SK-N-SH (cell line): ENCODE data around the gene VASP. TPM values are rescaled to one million over a fixed set of nuclear protein-coding genes. Genes with fewer than 3 reads are reported as not detected.
A peak's percentile ranks its signal among the peaks of the same experiment; 100 is the strongest.

Experiments used
- CTCF ChIA-PET: fragments of 300-600, 350-600 bp; formaldehyde crosslinking; extraction: SDS; loops from one replicate; lab custom pipeline; 2021; lab: Yijun Ruan, JAX
- POLR2A ChIA-PET: fragments of 350-600 bp; sonication (Branson Sonifier 250); formaldehyde crosslinking; extraction: SDS; loops from one replicate; lab custom pipeline; 2020; ENCODE audit warnings: antibody characterized with exemption, inconsistent platforms; lab: Yijun Ruan, JAX
- DNase-seq: peaks from one replicate; pipeline ENCODE4 v3.0.0; 2012
- H2AFZ ChIP-seq: fragments of 200-600 bp; sonication (generic); 2 replicates; pipeline ENCODE4 v1.8.1; 2016; ENCODE audit warnings: antibody characterized with exemption, mild to moderate bottlenecking, low read depth
- H3F3A ChIP-seq: fragments of 200-600 bp; sonication (generic); replicated peaks from 2 replicates; pipeline ENCODE3; 2016; ENCODE audit warnings: antibody characterized with exemption, mild to moderate bottlenecking; ENCODE audit not compliant: insufficient read depth
- H3K27ac ChIP-seq, 2 experiments: fragments of 200-500 bp in 1 of 2; fragments of 200-600 bp in 1 of 2; sonication (Bioruptor generic) in 1 of 2; sonication (generic), shearing (Covaris generic) in 1 of 2; 2 replicates each; pipeline versions ENCODE4 v1.5.1 to v1.6.1; 2014 to 2016; ENCODE audit warnings: low read depth in 2 of 2, inconsistent platforms in 1 of 2, low read length in 1 of 2, mild to moderate bottlenecking in 1 of 2, mixed read lengths in 1 of 2
- H3K27me3 ChIP-seq: fragments of 200-600 bp; sonication (generic), shearing (Covaris generic); 2 replicates; pipeline ENCODE4 v1.6.1; 2016; ENCODE audit warnings: mixed run types; ENCODE audit not compliant: insufficient read depth
- H3K36me3 ChIP-seq, 2 experiments: fragments of 200-500 bp in 1 of 2; fragments of 200-600 bp in 1 of 2; sonication (Bioruptor generic) in 1 of 2; sonication (generic) in 1 of 2; replicated peaks in 1 of 2; 2 replicates each; pipeline versions ENCODE3 to v1.5.1; 2014 to 2016; ENCODE audit warnings: low read length in 1 of 2, mild to moderate bottlenecking in 1 of 2; ENCODE audit not compliant: insufficient read depth in 2 of 2, control insufficient read depth in 1 of 2
- H3K4me1 ChIP-seq, 2 experiments: fragments of 200-500 bp in 1 of 2; fragments of 200-600 bp in 1 of 2; sonication (Bioruptor generic) in 1 of 2; sonication (generic), shearing (Covaris generic) in 1 of 2; 2 replicates each; pipeline versions ENCODE4 v1.5.1 to v1.6.1; 2014 to 2016; ENCODE audit warnings: low read depth in 1 of 2, low read length in 1 of 2, mixed run types in 1 of 2; ENCODE audit not compliant: insufficient read depth in 2 of 2, control insufficient read depth in 1 of 2
- H3K4me2 ChIP-seq: fragments of 200-600 bp; sonication (generic), shearing (Covaris generic); 2 replicates; pipeline ENCODE4 v1.6.1; 2017; ENCODE audit warnings: mixed run types
- H3K4me3 ChIP-seq, 2 experiments: fragments of 200-500 bp in 1 of 2; fragments of 200-600 bp in 1 of 2; sonication (Bioruptor generic) in 1 of 2; sonication (generic), shearing (Covaris generic) in 1 of 2; 2 replicates each; pipeline versions ENCODE4 v1.5.1 to v1.8.1; 2014 to 2016; ENCODE audit warnings: low read depth in 2 of 2, inconsistent platforms in 1 of 2, low read length in 1 of 2, mild to moderate bottlenecking in 1 of 2, mixed read lengths in 1 of 2, moderate library complexity in 1 of 2
- H3K79me2 ChIP-seq: fragments of 200-600 bp; sonication (generic); 2 replicates; pipeline ENCODE4 v1.8.1; 2017; ENCODE audit warnings: mild to moderate bottlenecking; ENCODE audit not compliant: insufficient read depth
- H3K9ac ChIP-seq: fragments of 200-600 bp; sonication (generic); 2 replicates; pipeline ENCODE4 v1.6.1; 2017; ENCODE audit warnings: mixed run types
- H3K9me2 ChIP-seq: fragments of 200-600 bp; sonication (generic); 2 replicates; pipeline ENCODE4 v1.6.1; 2017; ENCODE audit warnings: mixed run types
- H3K9me3 ChIP-seq: fragments of 200-600 bp; sonication (generic); 2 replicates; pipeline ENCODE4 v1.6.1; 2017; ENCODE audit warnings: mixed run types, mild to moderate bottlenecking, moderate library complexity
- H4K20me1 ChIP-seq: fragments of 200-600 bp; sonication (generic); 2 replicates; pipeline ENCODE4 v1.6.1; 2017; ENCODE audit warnings: mild to moderate bottlenecking, mixed run types; ENCODE audit not compliant: insufficient read depth
- CHD2 ChIP-seq: fragments of 150-350 bp; IDR thresholded peaks from 2 replicates; pipeline ENCODE4 v1.6.1; 2018; ENCODE audit warnings: low read length; ENCODE audit not compliant: partially characterized antibody
- ELF1 ChIP-seq: IDR thresholded peaks from 2 replicates; pipeline ENCODE4 v1.4.0; 2012
- EP300 ChIP-seq, 2 experiments: IDR thresholded peaks; 2 replicates each; pipeline versions ENCODE4 v1.4.0 to v1.6.1; 2012; ENCODE audit warnings: borderline replicate concordance in 1 of 2, low read depth in 1 of 2, low read length in 1 of 2
- FOSL2 ChIP-seq: IDR thresholded peaks from 2 replicates; pipeline ENCODE4 v1.4.0; 2012; ENCODE audit warnings: low read depth, mild to moderate bottlenecking, moderate library complexity, borderline replicate concordance
- GABPA ChIP-seq: IDR thresholded peaks from 2 replicates; pipeline ENCODE4 v1.4.0; 2012; ENCODE audit warnings: low read depth, mild to moderate bottlenecking
- GATA2 ChIP-seq: sonication (generic); formaldehyde crosslinking; IDR thresholded peaks from 2 replicates; pipeline ENCODE4 v1.5.0; 2020; ENCODE audit warnings: mild to moderate bottlenecking, missing genetic modification reagents
- NRF1 ChIP-seq: IDR thresholded peaks from 2 replicates; pipeline ENCODE4 v1.6.1; 2012; ENCODE audit warnings: low read depth, mild to moderate bottlenecking, low read length
- RAD21 ChIP-seq: IDR thresholded peaks from 2 replicates; pipeline ENCODE4 v1.6.1; 2012; ENCODE audit warnings: mild to moderate bottlenecking, low read length
- RCOR1 ChIP-seq: fragments of 150-350 bp; IDR thresholded peaks from 2 replicates; pipeline ENCODE4 v1.6.1; 2017; ENCODE audit warnings: antibody characterized with exemption, low read length
- RFX5 ChIP-seq: IDR thresholded peaks from 2 replicates; pipeline ENCODE4 v1.6.1; 2012; ENCODE audit warnings: mild to moderate bottlenecking, improper control_type of control experiment, low read length
- RXRA ChIP-seq: IDR thresholded peaks from 2 replicates; pipeline ENCODE4 v1.4.0; 2012; ENCODE audit warnings: low read depth, mild to moderate bottlenecking, borderline replicate concordance
- SMC3 ChIP-seq: IDR thresholded peaks from 2 replicates; pipeline ENCODE4 v1.6.1; 2012; ENCODE audit warnings: low read depth, low read length, improper control_type of control experiment
- TAF1 ChIP-seq: IDR thresholded peaks from 2 replicates; pipeline ENCODE4 v1.6.1; 2012; ENCODE audit warnings: low read depth, mild to moderate bottlenecking, low read length, moderate library complexity, borderline replicate concordance
- TCF12 ChIP-seq: IDR thresholded peaks from 2 replicates; pipeline ENCODE4 v1.4.0; 2012
- TEAD4 ChIP-seq: IDR thresholded peaks from 2 replicates; pipeline ENCODE4 v1.4.0; 2012; ENCODE audit warnings: mild to moderate bottlenecking, borderline replicate concordance; ENCODE audit not compliant: insufficient read depth
- USF1 ChIP-seq: IDR thresholded peaks from 2 replicates; pipeline ENCODE4 v1.4.0; 2012; ENCODE audit warnings: low read depth, borderline replicate concordance
- WGBS: methylation state at CpG from one replicate; pipeline ENCODE4 v1.1.6; 2017; ENCODE audit warnings: low lambda C conversion rate; 5-methylcytosine and 5-hydroxymethylcytosine counted together
- polyA plus RNA-seq, 3 experiments: library from polyadenylated mRNA; depleted of rRNA; stranded (reverse); fragments of >200 nt; gene quantifications; 2 replicates each; pipeline ENCODE4 v1.2.3, GENCODE V29; 2012
- TF ChIP-seq, protein P1 (sequence below): fragments of 200-600 bp; sonication (generic); IDR thresholded peaks from 2 replicates; pipeline ENCODE4 v1.6.1; 2017; ENCODE audit warnings: antibody characterized with exemption, mild to moderate bottlenecking, moderate library complexity
- TF ChIP-seq, protein P2 (sequence below): IDR thresholded peaks from 2 replicates; pipeline ENCODE4 v1.4.0; 2012; ENCODE audit warnings: low read depth

Gene VASP
- polyA plus RNA-seq, 1 of the 3 experiments (the other 2 are of a cell fraction) = 37.8 TPM

DNA sequence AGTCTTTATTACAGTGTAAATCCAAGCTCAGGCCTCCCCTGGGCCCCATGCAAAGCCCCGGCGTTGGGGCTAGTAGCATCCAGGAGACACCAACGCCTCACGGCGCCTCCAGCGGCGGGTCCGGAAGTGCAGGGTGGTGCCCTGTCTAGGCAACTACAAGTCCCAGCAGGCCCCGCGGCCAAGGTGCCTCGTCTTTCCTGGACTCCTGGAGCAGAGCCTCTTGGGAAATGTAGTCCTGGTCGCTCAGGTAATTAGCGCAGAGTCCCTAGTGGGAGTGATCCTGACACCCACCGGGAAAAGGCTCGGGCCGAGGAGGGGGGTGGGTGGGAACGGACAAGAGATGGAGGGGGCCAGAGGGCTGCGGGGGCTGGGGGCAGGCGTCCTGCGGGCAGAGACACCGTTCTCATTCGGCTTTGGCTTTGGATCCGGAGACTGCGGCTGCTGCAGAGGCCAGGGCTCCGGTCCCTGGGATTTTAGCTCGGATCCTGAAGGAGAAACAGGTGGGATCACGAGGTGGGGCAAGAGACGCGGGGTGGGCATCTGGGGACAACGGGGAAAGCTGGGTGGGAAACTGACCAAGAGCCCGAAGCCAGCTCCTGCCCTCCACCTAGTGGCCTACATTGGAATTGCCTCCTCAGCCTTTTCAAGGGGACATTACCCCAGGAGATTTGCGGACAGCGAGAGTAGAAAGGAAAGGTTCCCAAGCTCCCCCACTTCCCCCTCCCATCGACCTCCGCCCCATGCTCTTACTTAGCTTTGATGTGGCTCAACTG is 21.8 kb upstream of the VASP start:
- ChIA-PET CTCF (interaction anchor here (0.6 to 27.6 kb wide), 50 partner anchors 9 to 458 kb away, joined by 3 to 870 read pairs (median 4); partner anchors contain the start of genes BLOC1S3, EML2, ERCC1 and FOSB), POLR2A (interaction anchor here (0.7 to 2.4 kb wide), 6 partner anchors 10 to 46 kb away, joined by 3 to 14 read pairs (median 4); no protein-coding TSS in a partner anchor)
- 2% methylated on average over 33 of the region's 35 CpGs for WGBS
- Histone ChIP-seq H3K27ac (peak overlapping the region; percentile 27 to 54; a peak in 1 of 4 replicates), H2AFZ (peak overlapping the region; percentile 88), H3K27me3 (no peaks in the 10 kb centered on the region), H3K9ac (peak overlapping the region; percentile 51; the same call in 1 of the 2 replicates), H3K9me3 (no peaks in the 10 kb centered on the region), H3K79me2 (no peaks in the 10 kb centered on the region), H3F3A (peaks cover 4% of the 10 kb centered on the region), H3K4me3 (peak overlapping the region; percentile 49 to 64), H3K36me3 (no peaks in the 10 kb centered on the region), H3K9me2 (no peaks in the 10 kb centered on the region), H3K4me1 (no peaks in the 10 kb centered on the region; a peak in 1 of 4 replicates), H4K20me1 (no peaks in the 10 kb centered on the region), H3K4me2 (peak overlapping the region; percentile 70)
- DNase-seq = peak; percentile 88
- no peak for TF ChIP-seq NRF1
- no peak for TF ChIP-seq GATA2
- TF ChIP-seq, protein P1, sequence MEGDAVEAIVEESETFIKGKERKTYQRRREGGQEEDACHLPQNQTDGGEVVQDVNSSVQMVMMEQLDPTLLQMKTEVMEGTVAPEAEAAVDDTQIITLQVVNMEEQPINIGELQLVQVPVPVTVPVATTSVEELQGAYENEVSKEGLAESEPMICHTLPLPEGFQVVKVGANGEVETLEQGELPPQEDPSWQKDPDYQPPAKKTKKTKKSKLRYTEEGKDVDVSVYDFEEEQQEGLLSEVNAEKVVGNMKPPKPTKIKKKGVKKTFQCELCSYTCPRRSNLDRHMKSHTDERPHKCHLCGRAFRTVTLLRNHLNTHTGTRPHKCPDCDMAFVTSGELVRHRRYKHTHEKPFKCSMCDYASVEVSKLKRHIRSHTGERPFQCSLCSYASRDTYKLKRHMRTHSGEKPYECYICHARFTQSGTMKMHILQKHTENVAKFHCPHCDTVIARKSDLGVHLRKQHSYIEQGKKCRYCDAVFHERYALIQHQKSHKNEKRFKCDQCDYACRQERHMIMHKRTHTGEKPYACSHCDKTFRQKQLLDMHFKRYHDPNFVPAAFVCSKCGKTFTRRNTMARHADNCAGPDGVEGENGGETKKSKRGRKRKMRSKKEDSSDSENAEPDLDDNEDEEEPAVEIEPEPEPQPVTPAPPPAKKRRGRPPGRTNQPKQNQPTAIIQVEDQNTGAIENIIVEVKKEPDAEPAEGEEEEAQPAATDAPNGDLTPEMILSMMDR = peak; percentile 67
- peak; percentile 78 for TF ChIP-seq GABPA
- TF ChIP-seq RAD21 = peak; percentile 62
- no peak for TF ChIP-seq EP300 (IDR thresholded peaks at IDR 0.05; ENCODE audit: borderline replicate concordance in 1 of 2, low read depth in 1 of 2, low read length in 1 of 2)
- peak; percentile 71 for TF ChIP-seq SMC3
- peak; percentile 23; the same call in 1 of the 2 replicates for TF ChIP-seq RCOR1
- TF ChIP-seq TAF1 = no peak
- TF ChIP-seq CHD2 = peak; percentile 88
- no peak for TF ChIP-seq TEAD4
- peak; percentile 74 for TF ChIP-seq ELF1

- no peaks in the 10 kb centered on the region for H3K9me2 ChIP-seq
- H3K27me3 ChIP-seq = no peaks in the 10 kb centered on the region
- H3K4me3 ChIP-seq = no peak overlapping the region
- H2AFZ ChIP-seq = no peak overlapping the region
- TF ChIP-seq USF1 (no peak), RFX5 (no peak), FOSL2 (no peak), RXRA (no peak), TCF12 (no peak), SMC3 (no peak), NRF1 (no peak), EP300 (IDR thresholded peaks at IDR 0.05; ENCODE audit: borderline replicate concordance in 1 of 2, low read depth in 1 of 2, low read length in 1 of 2) (no peak)
- TF ChIP-seq, protein P2, sequence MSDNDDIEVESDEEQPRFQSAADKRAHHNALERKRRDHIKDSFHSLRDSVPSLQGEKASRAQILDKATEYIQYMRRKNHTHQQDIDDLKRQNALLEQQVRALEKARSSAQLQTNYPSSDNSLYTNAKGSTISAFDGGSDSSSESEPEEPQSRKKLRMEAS = no peak
- no peak overlapping the region for H3K9ac ChIP-seq
- peaks cover 7% of the 10 kb centered on the region for H3F3A ChIP-seq
- ChIA-PET CTCF (interaction anchor here (1.9 to 3.4 kb wide), 3 partner anchors 10 to 49 kb away, joined by 6 to 27 read pairs (median 26); no protein-coding TSS in a partner anchor), POLR2A (no interaction called here)
- no peak for DNase-seq
- no peak overlapping the region for H3K27ac ChIP-seq
- no peaks in the 10 kb centered on the region for H3K9me3 ChIP-seq
- H3K4me2 ChIP-seq = no peak overlapping the region
- H4K20me1 ChIP-seq = no peaks in the 10 kb centered on the region
- no peaks in the 10 kb centered on the region; a peak in 1 of 4 replicates for H3K4me1 ChIP-seq
- no peaks in the 10 kb centered on the region for H3K36me3 ChIP-seq
- WGBS = 85% methylated on average over 15 of the region's 15 CpGs
- no peaks in the 10 kb centered on the region for H3K79me2 ChIP-seq
These were observed 18.6 kb upstream of the VASP start for GRCh38 chr19:45488708-45489107.
